Gastrocnemius medialis (tissue), 4 donors: ENCODE results near the gene ZNF805.

Experiments
- CTCF ChIP-seq, 5 experiments: fragments of 450-650 bp in 3 of 5; fragments of 200-600 bp in 2 of 5; sonication (generic) in 2 of 5; IDR thresholded peaks in 4 of 5; conservative IDR thresholded peaks in 1 of 5; 1 replicate in 4 of 5; 2 replicates in 1 of 5; pipeline ENCODE4 v1.5.1; 2016 to 2019; ENCODE audit warnings: antibody characterized with exemption in 5 of 5, mild to moderate bottlenecking in 3 of 5, moderate library complexity in 3 of 5
- POLR2A ChIP-seq, 2 donors: fragments of 450-650 bp; IDR thresholded peaks; one replicate each; pipeline ENCODE4 v1.6.1; 2017; ENCODE audit warnings: antibody characterized with exemption in 2 of 2, mild to moderate bottlenecking in 2 of 2, moderate library complexity in 2 of 2

DNA sequence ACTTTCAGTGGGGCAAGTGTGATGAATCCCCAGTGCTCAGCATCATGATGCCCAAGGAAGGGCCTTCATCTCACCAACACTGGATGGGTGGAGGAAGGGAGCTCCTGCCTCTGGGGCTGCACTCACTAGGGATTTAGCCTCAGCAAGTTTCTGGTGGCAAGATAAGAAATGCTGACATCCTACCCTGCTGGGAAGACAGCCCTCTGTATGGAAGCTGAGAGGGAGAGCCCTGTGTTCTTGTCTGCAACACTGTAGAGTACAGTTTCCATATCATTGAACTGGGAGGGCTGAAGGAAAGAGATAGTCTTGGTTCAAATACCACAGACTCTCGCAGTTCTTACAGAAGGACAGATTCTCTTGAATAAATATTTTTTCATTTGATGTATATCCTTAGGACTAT is 32.6 kb downstream of the ZNF805 start:
- TF ChIP-seq CTCF (IDR thresholded peaks at IDR 0.05 in 4 of 5, conservative IDR thresholded peaks at IDR 0.05 in 1 of 5) (no peak), POLR2A (IDR thresholded peaks at IDR 0.05) (no peak)
